ENCODE results near the gene DENND4A. TPM values are rescaled to one million over a fixed set of nuclear protein-coding genes. Genes with fewer than 3 reads are reported as not detected.
"Not testable (repeated sequence)": the region's sequence is repeated elsewhere in the genome, so short reads cannot be mapped to it uniquely, and the experiment has no call there.

The DENND4A gene
- total RNA-seq, 1 donor from 2014 or later, result 17.1 TPM

DNA sequence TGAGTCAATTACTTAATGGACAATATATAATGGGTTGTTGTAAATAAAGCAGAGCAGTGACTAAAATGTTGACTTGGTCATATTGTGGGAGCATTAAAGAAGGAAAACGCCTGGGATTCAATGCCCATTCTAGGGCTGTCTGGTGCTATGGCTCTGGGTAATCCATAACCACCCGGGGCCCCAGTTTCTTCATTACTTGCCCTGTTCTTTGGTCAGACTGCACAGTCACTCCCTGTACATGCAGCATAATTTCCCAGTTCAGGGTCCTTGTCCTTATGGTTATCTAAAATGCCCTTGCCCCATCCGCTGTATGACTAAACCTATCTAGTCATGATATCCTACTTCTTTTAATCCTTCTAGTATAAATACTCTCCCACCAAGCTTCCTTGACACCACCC lies 27.5 kb upstream of the DENND4A start:
- no peak for DNase-seq (ENCODE audit: low spot score)
- no peak overlapping the region for H3K27ac Mint-ChIP-seq (ENCODE audit: unreplicated experiment)
- peaks cover 1% of the 10 kb centered on the region for H3K27me3 Mint-ChIP-seq (ENCODE audit: unreplicated experiment)
- no peak overlapping the region for H3K4me3 Mint-ChIP-seq (ENCODE audit: unreplicated experiment)
- TF ChIP-seq, protein P1, sequence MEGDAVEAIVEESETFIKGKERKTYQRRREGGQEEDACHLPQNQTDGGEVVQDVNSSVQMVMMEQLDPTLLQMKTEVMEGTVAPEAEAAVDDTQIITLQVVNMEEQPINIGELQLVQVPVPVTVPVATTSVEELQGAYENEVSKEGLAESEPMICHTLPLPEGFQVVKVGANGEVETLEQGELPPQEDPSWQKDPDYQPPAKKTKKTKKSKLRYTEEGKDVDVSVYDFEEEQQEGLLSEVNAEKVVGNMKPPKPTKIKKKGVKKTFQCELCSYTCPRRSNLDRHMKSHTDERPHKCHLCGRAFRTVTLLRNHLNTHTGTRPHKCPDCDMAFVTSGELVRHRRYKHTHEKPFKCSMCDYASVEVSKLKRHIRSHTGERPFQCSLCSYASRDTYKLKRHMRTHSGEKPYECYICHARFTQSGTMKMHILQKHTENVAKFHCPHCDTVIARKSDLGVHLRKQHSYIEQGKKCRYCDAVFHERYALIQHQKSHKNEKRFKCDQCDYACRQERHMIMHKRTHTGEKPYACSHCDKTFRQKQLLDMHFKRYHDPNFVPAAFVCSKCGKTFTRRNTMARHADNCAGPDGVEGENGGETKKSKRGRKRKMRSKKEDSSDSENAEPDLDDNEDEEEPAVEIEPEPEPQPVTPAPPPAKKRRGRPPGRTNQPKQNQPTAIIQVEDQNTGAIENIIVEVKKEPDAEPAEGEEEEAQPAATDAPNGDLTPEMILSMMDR (IDR thresholded peaks at IDR 0.05; ENCODE audit: unreplicated experiment), result no peak
- H3K9me3 Mint-ChIP-seq (ENCODE audit: unreplicated experiment), result no peaks in the 10 kb centered on the region
- H3K36me3 Mint-ChIP-seq (ENCODE audit: low read depth, unreplicated experiment), result peaks cover 4% of the 10 kb centered on the region
- peaks cover 3% of the 10 kb centered on the region for H3K4me1 Mint-ChIP-seq (ENCODE audit: unreplicated experiment)

DNA sequence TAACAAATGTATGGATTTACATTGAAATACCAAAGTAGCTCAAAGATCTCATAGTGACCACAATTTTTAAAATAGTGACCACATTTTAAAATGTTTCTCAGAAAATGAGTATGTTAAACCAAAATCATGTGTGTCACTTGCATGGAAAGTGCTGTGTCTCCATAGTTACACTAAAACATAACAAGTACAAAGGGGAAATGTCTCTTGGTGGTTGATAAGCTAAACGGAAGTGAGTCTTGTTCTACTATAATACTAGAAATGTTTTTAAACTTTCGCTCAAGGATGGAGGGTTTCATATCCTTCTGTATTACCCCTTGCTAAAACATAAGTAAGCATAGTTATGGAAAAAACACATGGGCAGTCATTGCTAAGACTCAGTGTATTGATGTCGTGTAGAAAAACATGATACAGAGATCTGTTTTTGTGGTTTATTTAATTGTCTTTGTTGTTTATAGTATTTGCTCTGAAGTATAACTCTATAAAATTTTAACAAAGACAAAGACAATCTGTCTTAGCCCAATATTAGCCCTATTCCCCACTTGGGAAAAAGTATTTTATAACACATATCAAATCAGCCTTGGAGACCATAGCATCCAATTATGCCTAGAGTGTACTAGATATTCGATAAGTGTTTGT lies 27.0 kb upstream of the DENND4A start:
- Mint-ChIP-seq H3K27me3 (ENCODE audit: unreplicated experiment) (peaks cover 1% of the 10 kb centered on the region), H3K4me1 (ENCODE audit: unreplicated experiment) (no peaks in the 10 kb centered on the region), H3K9me3 (ENCODE audit: unreplicated experiment) (no peaks in the 10 kb centered on the region), H3K4me3 (ENCODE audit: unreplicated experiment) (no peak overlapping the region), H3K36me3 (ENCODE audit: low read depth, unreplicated experiment) (peaks cover 4% of the 10 kb centered on the region), H3K27ac (ENCODE audit: unreplicated experiment) (peak overlapping the region; percentile 43)
- no peak for DNase-seq (ENCODE audit: low spot score)
- TF ChIP-seq, protein P1 (IDR thresholded peaks at IDR 0.05; ENCODE audit: unreplicated experiment), result no peak

DNA sequence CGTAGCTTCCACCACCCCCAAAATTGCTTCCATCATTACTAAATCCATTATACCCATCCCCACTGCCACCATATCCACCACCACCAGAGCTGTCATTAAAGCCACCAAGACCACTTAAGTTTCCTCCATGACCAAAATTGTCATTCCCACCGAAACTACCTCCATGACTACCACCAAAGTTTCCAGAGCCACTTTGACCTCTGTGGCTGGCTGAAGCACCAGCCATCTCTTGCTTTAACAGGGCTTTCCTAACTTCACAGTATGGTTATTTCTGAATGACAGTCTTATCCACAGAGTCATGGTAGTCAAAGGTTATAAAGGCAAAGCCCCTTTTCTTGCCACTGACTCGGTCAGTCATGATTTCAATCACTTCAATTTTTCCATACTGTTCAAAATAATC lies 24.3 kb upstream of the DENND4A start:
- peaks cover 3% of the 10 kb centered on the region for H3K9me3 Mint-ChIP-seq (ENCODE audit: unreplicated experiment)
- DNase-seq (ENCODE audit: low spot score), result no peak
- TF ChIP-seq, protein P1 (IDR thresholded peaks at IDR 0.05; ENCODE audit: unreplicated experiment), result no peak
- H3K27me3 Mint-ChIP-seq (ENCODE audit: unreplicated experiment), result peaks cover 1% of the 10 kb centered on the region
- no peaks in the 10 kb centered on the region for H3K4me1 Mint-ChIP-seq (ENCODE audit: unreplicated experiment)
- H3K36me3 Mint-ChIP-seq (ENCODE audit: low read depth, unreplicated experiment), result peaks cover 4% of the 10 kb centered on the region
- H3K4me3 Mint-ChIP-seq (ENCODE audit: unreplicated experiment), result no peak overlapping the region
- H3K27ac Mint-ChIP-seq (ENCODE audit: unreplicated experiment), result peak overlapping the region; percentile 8

DNA sequence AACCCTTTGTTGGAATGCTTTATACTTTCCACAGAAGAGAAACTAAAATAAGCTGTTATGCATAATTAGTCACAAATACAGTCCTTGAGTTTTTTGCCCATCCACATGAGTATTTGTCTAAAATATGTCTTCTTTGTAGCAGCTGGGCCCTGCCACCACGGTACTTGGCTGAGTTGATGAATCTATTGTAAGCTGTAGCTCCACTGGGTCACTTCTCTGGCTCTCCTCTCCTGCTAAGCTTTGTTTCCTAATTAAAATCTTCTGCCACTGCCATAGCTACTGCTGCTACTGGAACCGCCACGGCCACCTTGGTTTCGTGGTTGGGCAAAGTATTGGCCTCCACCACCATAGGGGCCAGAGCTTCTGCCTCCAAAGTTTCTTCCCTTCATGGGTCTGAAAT lies 23.9 kb upstream of the DENND4A start:
- not testable (repeated sequence) for DNase-seq (ENCODE audit: low spot score); H3K4me3 Mint-ChIP-seq (ENCODE audit: unreplicated experiment)
- peak overlapping the region; percentile 8 for H3K27ac Mint-ChIP-seq (ENCODE audit: unreplicated experiment)

DNA sequence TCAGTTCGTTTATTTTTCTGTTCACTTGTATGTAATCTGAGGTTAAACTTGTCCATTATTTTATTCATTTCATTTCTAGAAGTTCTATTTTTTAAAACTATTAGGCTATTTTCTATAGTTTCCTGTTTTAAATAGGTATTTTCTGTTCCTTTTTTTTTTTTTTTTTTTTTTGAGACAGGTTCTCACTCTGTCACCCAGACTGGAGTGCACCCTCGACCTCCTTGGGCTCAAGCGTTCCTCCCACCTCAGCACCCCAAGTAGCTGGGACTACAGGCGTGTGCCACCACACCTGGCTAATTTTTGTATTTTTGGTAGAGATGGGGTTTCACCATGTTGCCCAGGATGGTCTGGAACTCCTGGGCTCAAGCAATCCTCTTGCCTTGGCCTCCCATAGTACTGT lies 22.2 kb upstream of the DENND4A start:
- not testable (repeated sequence) for H3K9me3 Mint-ChIP-seq (ENCODE audit: unreplicated experiment); H3K27ac Mint-ChIP-seq (ENCODE audit: unreplicated experiment); H3K4me1 Mint-ChIP-seq (ENCODE audit: unreplicated experiment); H3K27me3 Mint-ChIP-seq (ENCODE audit: unreplicated experiment); H3K36me3 Mint-ChIP-seq (ENCODE audit: low read depth, unreplicated experiment); H3K4me3 Mint-ChIP-seq (ENCODE audit: unreplicated experiment); DNase-seq (ENCODE audit: low spot score)

More for the DNA sequence above, 23.9 kb upstream of the DENND4A start:
- H3K4me1 Mint-ChIP-seq (ENCODE audit: unreplicated experiment); H3K9me3 Mint-ChIP-seq (ENCODE audit: unreplicated experiment); H3K36me3 Mint-ChIP-seq (ENCODE audit: low read depth, unreplicated experiment); H3K27me3 Mint-ChIP-seq (ENCODE audit: unreplicated experiment): not testable (repeated sequence)

DNA sequence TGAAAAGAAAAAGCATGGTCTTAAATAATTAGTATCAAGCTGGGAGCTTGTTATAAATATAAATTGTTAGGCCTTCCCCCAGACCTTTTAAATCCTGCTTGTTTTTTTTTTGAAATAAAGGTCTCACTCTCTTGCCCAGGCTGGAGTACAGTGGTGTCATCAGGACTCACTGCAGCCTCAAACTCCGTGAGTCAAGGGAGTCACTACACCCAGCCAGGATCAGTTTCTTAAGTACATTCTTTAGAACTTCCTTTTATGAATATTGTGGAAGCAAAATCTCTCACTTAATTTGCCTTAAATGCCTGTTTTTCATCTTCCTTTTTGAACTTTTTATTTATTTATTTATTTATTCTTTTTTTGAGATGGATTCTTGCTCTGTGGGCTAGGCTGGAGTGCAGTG lies 20.8 kb upstream of the DENND4A start:
- Mint-ChIP-seq H3K4me1 (ENCODE audit: unreplicated experiment) (no peaks in the 10 kb centered on the region), H3K27me3 (ENCODE audit: unreplicated experiment) (peaks cover 3% of the 10 kb centered on the region), H3K4me3 (ENCODE audit: unreplicated experiment) (no peak overlapping the region), H3K27ac (ENCODE audit: unreplicated experiment) (no peak overlapping the region), H3K9me3 (ENCODE audit: unreplicated experiment) (peaks cover 3% of the 10 kb centered on the region), H3K36me3 (ENCODE audit: low read depth, unreplicated experiment) (peaks cover 4% of the 10 kb centered on the region)
- TF ChIP-seq, protein P1 (IDR thresholded peaks at IDR 0.05; ENCODE audit: unreplicated experiment), result no peak
- DNase-seq (ENCODE audit: low spot score), result no peak

Measured in endothelial cell (in vitro differentiated cells).